Immature natural killer cell (primary cell): ENCODE results near the gene SUCLA2. TPM values are rescaled to one million over a fixed set of nuclear protein-coding genes. Genes with fewer than 3 reads are reported as not detected.
"Not testable (repeated sequence)": the region's sequence is repeated elsewhere in the genome, so short reads cannot be mapped to it uniquely, and the experiment has no call there.

Experiments
- DNase-seq, 3 donors: peaks; one replicate each; pipeline ENCODE4 v3.0.0; 2022; ENCODE audit warnings: mixed read lengths in 1 of 3
- H3K27ac Mint-ChIP-seq, 6 donors: one replicate each; pipeline ENCODE4 v1.8.0; 2020; ENCODE audit warnings: mixed read lengths in 6 of 6, mild to moderate bottlenecking in 5 of 6, inconsistent platforms in 4 of 6, moderate library complexity in 3 of 6
- H3K27me3 Mint-ChIP-seq, 3 donors: one replicate each; pipeline ENCODE4 v1.8.0; 2020 to 2021; ENCODE audit warnings: low read depth in 3 of 3, mild to moderate bottlenecking in 3 of 3, mixed read lengths in 3 of 3, moderate library complexity in 3 of 3, inconsistent platforms in 1 of 3
- H3K36me3 Mint-ChIP-seq, 3 donors: one replicate each; pipeline ENCODE4 v1.8.0; 2020; ENCODE audit warnings: mixed read lengths in 3 of 3, inconsistent platforms in 2 of 3, mild to moderate bottlenecking in 2 of 3
- H3K4me1 Mint-ChIP-seq, 2 donors: one replicate each; pipeline ENCODE4 v1.8.0; 2020; ENCODE audit warnings: inconsistent platforms in 2 of 2, mild to moderate bottlenecking in 2 of 2, mixed read lengths in 2 of 2, moderate library complexity in 1 of 2
- H3K4me3 Mint-ChIP-seq, 5 donors: one replicate each; pipeline ENCODE4 v1.8.0; 2020; ENCODE audit warnings: mild to moderate bottlenecking in 5 of 5, mixed read lengths in 5 of 5, inconsistent platforms in 3 of 5, moderate library complexity in 3 of 5
- H3K9me3 Mint-ChIP-seq, 6 donors: one replicate each; pipeline ENCODE4 v1.8.0; 2020; ENCODE audit warnings: mild to moderate bottlenecking in 6 of 6, mixed read lengths in 6 of 6, inconsistent platforms in 4 of 6, moderate library complexity in 3 of 6
- polyA plus RNA-seq, 3 donors: library from polyadenylated mRNA; unstranded; fragments of 300-500 nt; fragmentation: Illumina TruSeq; gene quantifications; one replicate each; pipeline ENCODE4 v1.2.3, GENCODE V29; 2021

The SUCLA2 gene
- polyA plus RNA-seq, 3 donors from 2014 or later: 22.1 to 35.9 (median 22.7) TPM

GRCh38 chr13:48012668-48013067, 11.6 kb upstream of the SUCLA2 start:
- no peaks in the 10 kb centered on the region for H3K4me1 Mint-ChIP-seq
- peaks cover 0 to 2% (median 0%) of the 10 kb centered on the region in 3 donors for H3K27me3 Mint-ChIP-seq
- H3K36me3 Mint-ChIP-seq: peaks cover 8 to 19% (median 11%) of the 10 kb centered on the region in 3 donors
- no peak for DNase-seq
- no peaks in the 10 kb centered on the region for H3K9me3 Mint-ChIP-seq
- no peak overlapping the region for H3K4me3 Mint-ChIP-seq
- no peak overlapping the region for H3K27ac Mint-ChIP-seq

GRCh38 chr13:48010698-48011097, 9.6 kb upstream of the SUCLA2 start:
- Mint-ChIP-seq H3K4me3 (no peak overlapping the region), H3K9me3 (no peaks in the 10 kb centered on the region), H3K4me1 (no peaks in the 10 kb centered on the region), H3K27ac (no peak overlapping the region), H3K27me3 (peaks cover 0 to 2% (median 0%) of the 10 kb centered on the region in 3 donors), H3K36me3 (peaks cover 8 to 19% (median 11%) of the 10 kb centered on the region in 3 donors)
- no peak for DNase-seq

- no peak for DNase-seq
- H3K4me1 Mint-ChIP-seq: no peaks in the 10 kb centered on the region
- no peak overlapping the region for H3K4me3 Mint-ChIP-seq
- H3K27ac Mint-ChIP-seq: peak overlapping the region in 1 of 6 donors; percentile 12
- H3K27me3 Mint-ChIP-seq: peaks cover 0 to 2% (median 0%) of the 10 kb centered on the region in 3 donors
- peaks cover 8 to 19% (median 8%) of the 10 kb centered on the region in 3 donors for H3K36me3 Mint-ChIP-seq
- no peaks in the 10 kb centered on the region for H3K9me3 Mint-ChIP-seq
These were observed 8.2 kb upstream of the SUCLA2 start for GRCh38 chr13:48009284-48009683.

GRCh38 chr13:48006396-48006795, 5.3 kb upstream of the SUCLA2 start:
- Mint-ChIP-seq H3K4me1 (peaks cover 6 to 7% of the 10 kb centered on the region in 2 donors), H3K36me3 (peaks cover 4 to 15% (median 8%) of the 10 kb centered on the region in 3 donors), H3K27me3 (peaks cover 0 to 2% (median 0%) of the 10 kb centered on the region in 3 donors), H3K27ac (no peak overlapping the region), H3K4me3 (no peak overlapping the region), H3K9me3 (no peaks in the 10 kb centered on the region)
- DNase-seq: no peak

GRCh38 chr13:48004201-48004600, 3.1 kb upstream of the SUCLA2 start:
- Mint-ChIP-seq H3K27me3 (peaks cover 0 to 2% (median 2%) of the 10 kb centered on the region in 3 donors), H3K4me3 (no peak overlapping the region), H3K9me3 (no peaks in the 10 kb centered on the region), H3K36me3 (peaks cover 0 to 7% (median 4%) of the 10 kb centered on the region in 3 donors), H3K4me1 (peaks cover 23 to 27% of the 10 kb centered on the region in 2 donors), H3K27ac (peak overlapping the region in 1 of 6 donors; percentile 33)
- DNase-seq: no peak

- H3K4me3 Mint-ChIP-seq: peak overlapping the region; percentile 93 to 97 (median 95)
- H3K4me1 Mint-ChIP-seq: peaks cover 30 to 45% of the 10 kb centered on the region in 2 donors
- not testable (repeated sequence) for H3K9me3 Mint-ChIP-seq, H3K27me3 Mint-ChIP-seq, DNase-seq, H3K36me3 Mint-ChIP-seq
- H3K27ac Mint-ChIP-seq: peak overlapping the region in 4 of 6 donors; percentile 85 to 94 (median 86)
These were observed 926 bp upstream of the SUCLA2 start for GRCh38 chr13:48001999-48002398.

GRCh38 chr13:48000559-48001113, 437 bp downstream of the SUCLA2 start:
- Mint-ChIP-seq H3K4me1 (peaks cover 30 to 45% of the 10 kb centered on the region in 2 donors), H3K9me3 (no peaks in the 10 kb centered on the region), H3K4me3 (peak overlapping the region; percentile 93 to 97 (median 95)), H3K27ac (peak overlapping the region; percentile 72 to 94 (median 83)), H3K27me3 (peaks cover 0 to 2% (median 0%) of the 10 kb centered on the region in 3 donors), H3K36me3 (peaks cover 0 to 3% (median 0%) of the 10 kb centered on the region in 3 donors)
- DNase-seq: peak in 1 of 3 donors; percentile 3

- DNase-seq: no peak
- peak overlapping the region; percentile 93 to 97 (median 95) for H3K4me3 Mint-ChIP-seq
- H3K36me3 Mint-ChIP-seq: peaks cover 0 to 3% (median 0%) of the 10 kb centered on the region in 3 donors
- peak overlapping the region in 3 of 6 donors; percentile 6 to 85 (median 81) for H3K27ac Mint-ChIP-seq
- H3K27me3 Mint-ChIP-seq: peaks cover 0 to 2% (median 0%) of the 10 kb centered on the region in 3 donors
- no peaks in the 10 kb centered on the region for H3K9me3 Mint-ChIP-seq
- peaks cover 30 to 45% of the 10 kb centered on the region in 2 donors for H3K4me1 Mint-ChIP-seq
These were observed 1.1 kb downstream of the SUCLA2 start for GRCh38 chr13:47999973-48000372.

GRCh38 chr13:47997384-47997783, 3.7 kb downstream of the SUCLA2 start:
- Mint-ChIP-seq H3K27me3 (peaks cover 0 to 2% (median 0%) of the 10 kb centered on the region in 3 donors), H3K4me3 (no peak overlapping the region), H3K4me1 (peaks cover 35 to 54% of the 10 kb centered on the region in 2 donors), H3K27ac (peak overlapping the region in 1 of 6 donors; percentile 3), H3K9me3 (no peaks in the 10 kb centered on the region), H3K36me3 (peaks cover 6 to 8% (median 7%) of the 10 kb centered on the region in 3 donors)
- no peak for DNase-seq

- no peak for DNase-seq
- H3K27ac Mint-ChIP-seq: no peak overlapping the region
- peaks cover 0 to 2% (median 0%) of the 10 kb centered on the region in 3 donors for H3K27me3 Mint-ChIP-seq
- no peak overlapping the region for H3K4me3 Mint-ChIP-seq
- H3K4me1 Mint-ChIP-seq: peaks cover 9 to 34% of the 10 kb centered on the region in 2 donors
- peaks cover 28 to 36% (median 28%) of the 10 kb centered on the region in 3 donors for H3K36me3 Mint-ChIP-seq
- no peaks in the 10 kb centered on the region for H3K9me3 Mint-ChIP-seq
These were observed 9.2 kb downstream of the SUCLA2 start for GRCh38 chr13:47991859-47992258.

GRCh38 chr13:47990920-47991466, 10.1 kb downstream of the SUCLA2 start:
- Mint-ChIP-seq H3K36me3 (peaks cover 24 to 43% (median 33%) of the 10 kb centered on the region in 3 donors), H3K4me3 (no peak overlapping the region), H3K27ac (no peak overlapping the region), H3K9me3 (no peaks in the 10 kb centered on the region), H3K27me3 (peaks cover 0 to 2% (median 0%) of the 10 kb centered on the region in 3 donors), H3K4me1 (peaks cover 9 to 34% of the 10 kb centered on the region in 2 donors)
- no peak for DNase-seq

- Mint-ChIP-seq H3K36me3 (peaks cover 27 to 48% (median 37%) of the 10 kb centered on the region in 3 donors), H3K4me3 (no peak overlapping the region), H3K4me1 (peaks cover 9 to 34% of the 10 kb centered on the region in 2 donors), H3K27me3 (peaks cover 0 to 2% (median 0%) of the 10 kb centered on the region in 3 donors), H3K27ac (no peak overlapping the region), H3K9me3 (no peaks in the 10 kb centered on the region)
- no peak for DNase-seq
These were observed 10.6 kb downstream of the SUCLA2 start for GRCh38 chr13:47990427-47990826.

GRCh38 chr13:47983070-47983469, 18.0 kb downstream of the SUCLA2 start:
- no peak overlapping the region for H3K27ac Mint-ChIP-seq
- no peak for DNase-seq
- H3K9me3 Mint-ChIP-seq: peaks cover 0 to under 1% (median 0%) of the 10 kb centered on the region in 6 donors
- peaks cover 0 to 2% (median 1%) of the 10 kb centered on the region in 3 donors for H3K27me3 Mint-ChIP-seq
- peaks cover 17 to 49% (median 40%) of the 10 kb centered on the region in 3 donors for H3K36me3 Mint-ChIP-seq
- no peaks in the 10 kb centered on the region for H3K4me1 Mint-ChIP-seq
- H3K4me3 Mint-ChIP-seq: no peak overlapping the region

GRCh38 chr13:47976325-47976724, 24.7 kb downstream of the SUCLA2 start:
- Mint-ChIP-seq H3K9me3 (peaks cover 0 to 9% (median under 1%) of the 10 kb centered on the region in 6 donors), H3K36me3 (peaks cover 29 to 70% (median 57%) of the 10 kb centered on the region in 3 donors), H3K4me1 (peaks cover 0 to 1% of the 10 kb centered on the region in 2 donors), H3K4me3 (no peak overlapping the region), H3K27me3 (peaks cover 0 to 2% (median 1%) of the 10 kb centered on the region in 3 donors), H3K27ac (no peak overlapping the region)
- DNase-seq: no peak
